ENCODE data around the gene SPOCK1.

DNA sequence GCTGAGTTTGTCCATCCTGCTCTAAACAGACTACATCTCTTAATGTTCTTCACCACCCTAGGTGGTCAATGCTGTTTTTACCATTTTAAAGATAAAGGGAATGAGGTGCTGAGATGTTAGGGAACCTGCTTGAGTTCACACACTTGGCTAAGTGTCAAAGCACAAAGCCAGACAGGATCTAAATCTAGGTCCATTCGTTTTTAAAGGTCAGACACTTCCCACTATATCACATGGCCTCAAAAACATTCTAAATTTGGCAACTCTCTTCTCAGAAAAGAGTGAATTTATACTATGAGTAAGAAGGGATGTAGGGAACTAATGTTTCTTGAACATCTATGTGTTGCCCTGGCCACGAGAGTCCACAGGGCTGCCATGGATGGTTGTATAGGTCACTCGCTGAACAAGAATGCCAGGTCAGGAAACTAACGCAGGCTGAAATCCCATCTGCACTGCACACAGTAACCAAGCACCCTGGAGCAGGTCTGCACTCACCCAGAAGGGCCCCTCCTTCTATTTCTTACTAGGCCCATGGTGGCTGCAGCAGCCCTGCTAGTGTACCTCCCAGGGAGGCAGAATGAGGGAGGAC is 213.0 kb downstream of the SPOCK1 start:
- TF ChIP-seq RFX5 (IDR thresholded peaks at IDR 0.05) (no peak), MYC (IDR thresholded peaks at IDR 0.05; ENCODE audit: borderline replicate concordance, low read length) (no peak), MAZ (IDR thresholded peaks at IDR 0.05; ENCODE audit: borderline replicate concordance, low read depth, low read length) (no peak), FOSL2 (IDR thresholded peaks at IDR 0.05) (no peak), FOSL2 (CRISPR knock-in tag; IDR thresholded peaks at IDR 0.05) (no peak), JUNB (IDR thresholded peaks at IDR 0.05) (no peak), NFE2L2 (conservative IDR thresholded peaks at IDR 0.05; ENCODE audit: low read length) (no peak), POLR2A (IDR thresholded peaks at IDR 0.05; ENCODE audit: low read length) (no peak), BHLHE40 (IDR thresholded peaks at IDR 0.05; ENCODE audit: low read depth, low read length) (no peak), HDAC2 (IDR thresholded peaks at IDR 0.05) (no peak), JUN (IDR thresholded peaks at IDR 0.05) (no peak), EP300 (IDR thresholded peaks at IDR 0.05) (no peak)
- TF ChIP-seq, protein P1, sequence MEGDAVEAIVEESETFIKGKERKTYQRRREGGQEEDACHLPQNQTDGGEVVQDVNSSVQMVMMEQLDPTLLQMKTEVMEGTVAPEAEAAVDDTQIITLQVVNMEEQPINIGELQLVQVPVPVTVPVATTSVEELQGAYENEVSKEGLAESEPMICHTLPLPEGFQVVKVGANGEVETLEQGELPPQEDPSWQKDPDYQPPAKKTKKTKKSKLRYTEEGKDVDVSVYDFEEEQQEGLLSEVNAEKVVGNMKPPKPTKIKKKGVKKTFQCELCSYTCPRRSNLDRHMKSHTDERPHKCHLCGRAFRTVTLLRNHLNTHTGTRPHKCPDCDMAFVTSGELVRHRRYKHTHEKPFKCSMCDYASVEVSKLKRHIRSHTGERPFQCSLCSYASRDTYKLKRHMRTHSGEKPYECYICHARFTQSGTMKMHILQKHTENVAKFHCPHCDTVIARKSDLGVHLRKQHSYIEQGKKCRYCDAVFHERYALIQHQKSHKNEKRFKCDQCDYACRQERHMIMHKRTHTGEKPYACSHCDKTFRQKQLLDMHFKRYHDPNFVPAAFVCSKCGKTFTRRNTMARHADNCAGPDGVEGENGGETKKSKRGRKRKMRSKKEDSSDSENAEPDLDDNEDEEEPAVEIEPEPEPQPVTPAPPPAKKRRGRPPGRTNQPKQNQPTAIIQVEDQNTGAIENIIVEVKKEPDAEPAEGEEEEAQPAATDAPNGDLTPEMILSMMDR (IDR thresholded peaks at IDR 0.05) = no peak
- TF ChIP-seq, protein P2, sequence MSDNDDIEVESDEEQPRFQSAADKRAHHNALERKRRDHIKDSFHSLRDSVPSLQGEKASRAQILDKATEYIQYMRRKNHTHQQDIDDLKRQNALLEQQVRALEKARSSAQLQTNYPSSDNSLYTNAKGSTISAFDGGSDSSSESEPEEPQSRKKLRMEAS (IDR thresholded peaks at IDR 0.05) = no peak
- TF ChIP-seq, protein P3, sequence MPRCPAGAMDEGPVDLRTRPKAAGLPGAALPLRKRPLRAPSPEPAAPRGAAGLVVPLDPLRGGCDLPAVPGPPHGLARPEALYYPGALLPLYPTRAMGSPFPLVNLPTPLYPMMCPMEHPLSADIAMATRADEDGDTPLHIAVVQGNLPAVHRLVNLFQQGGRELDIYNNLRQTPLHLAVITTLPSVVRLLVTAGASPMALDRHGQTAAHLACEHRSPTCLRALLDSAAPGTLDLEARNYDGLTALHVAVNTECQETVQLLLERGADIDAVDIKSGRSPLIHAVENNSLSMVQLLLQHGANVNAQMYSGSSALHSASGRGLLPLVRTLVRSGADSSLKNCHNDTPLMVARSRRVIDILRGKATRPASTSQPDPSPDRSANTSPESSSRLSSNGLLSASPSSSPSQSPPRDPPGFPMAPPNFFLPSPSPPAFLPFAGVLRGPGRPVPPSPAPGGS (IDR thresholded peaks at IDR 0.05) = no peak
